T-helper 1 cell treated with Interleukin-12 subunit alpha and Interleukin-12 subunit beta and Interleukin-4 antibody, amounts not matched to agents 30 μg/mL and 1 μg/mL, for 36 hours (primary cell): ENCODE results near the gene GLP1R.
"Not testable (repeated sequence)": the region's sequence is repeated elsewhere in the genome, so short reads cannot be mapped to it uniquely, and the experiment has no call there.

Source experiments
- H3K27ac Mint-ChIP-seq: one replicate; pipeline ENCODE4 v1.8.0; 2021; ENCODE audit warnings: mild to moderate bottlenecking, mixed read lengths
- H3K27me3 Mint-ChIP-seq: one replicate; pipeline ENCODE4 v1.8.0; 2021; ENCODE audit warnings: low read depth, mixed read lengths
- H3K36me3 Mint-ChIP-seq: one replicate; pipeline ENCODE4 v1.8.0; 2021; ENCODE audit warnings: low read depth, mixed read lengths
- H3K4me1 Mint-ChIP-seq: one replicate; pipeline ENCODE4 v1.8.0; 2021; ENCODE audit warnings: low read depth, mixed read lengths
- H3K4me3 Mint-ChIP-seq: one replicate; pipeline ENCODE4 v1.8.0; 2021; ENCODE audit warnings: mild to moderate bottlenecking, moderate library complexity, mixed read lengths
- H3K9me3 Mint-ChIP-seq: one replicate; pipeline ENCODE4 v1.8.0; 2021; ENCODE audit warnings: mixed read lengths

Gene GLP1R

DNA sequence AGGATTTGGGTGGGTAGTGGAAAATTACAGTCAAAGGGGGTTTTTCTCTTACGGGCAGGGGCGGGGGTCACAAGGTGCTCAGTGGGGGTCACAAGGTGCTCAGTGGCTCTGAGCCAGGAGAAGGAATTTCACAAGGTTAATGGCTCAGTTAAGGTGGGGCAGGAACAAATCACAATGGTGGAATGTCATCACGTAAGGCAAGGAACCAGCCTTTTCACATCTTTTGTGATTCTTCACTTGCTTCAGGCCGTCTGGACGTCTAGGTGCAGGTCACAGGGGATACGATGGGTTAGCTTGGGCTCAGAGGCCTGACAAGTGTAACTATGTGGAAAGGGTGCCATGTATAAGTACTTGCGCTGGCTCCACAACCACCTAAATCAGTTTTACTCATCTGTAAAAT lies 87.6 kb downstream of the GLP1R start:
- not testable (repeated sequence) for H3K4me1 Mint-ChIP-seq, H3K36me3 Mint-ChIP-seq, H3K4me3 Mint-ChIP-seq, H3K27me3 Mint-ChIP-seq, H3K27ac Mint-ChIP-seq, H3K9me3 Mint-ChIP-seq

DNA sequence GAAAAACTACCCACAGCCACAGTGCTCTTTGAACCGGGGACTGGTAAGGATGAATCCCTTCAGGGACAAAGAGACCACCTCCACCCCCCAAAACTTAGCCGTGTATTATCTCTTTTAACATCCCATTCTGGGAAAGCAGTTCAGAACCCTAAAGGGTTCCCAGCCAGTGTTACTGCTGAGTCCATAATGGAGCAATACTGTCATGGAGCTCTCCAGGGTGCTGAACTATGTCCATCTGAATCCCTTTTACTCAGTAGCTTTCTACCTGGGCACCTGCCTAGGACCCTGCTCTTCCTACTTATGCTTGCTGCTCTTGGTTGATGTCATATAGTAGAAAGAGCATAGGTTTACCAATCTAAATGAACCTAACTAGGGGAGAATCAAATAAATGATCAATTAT lies 88.7 kb downstream of the GLP1R start:
- Mint-ChIP-seq H3K27ac (no peak overlapping the region), H3K27me3 (no peaks in the 10 kb centered on the region), H3K9me3 (no peaks in the 10 kb centered on the region), H3K4me1 (no peaks in the 10 kb centered on the region), H3K36me3 (no peaks in the 10 kb centered on the region), H3K4me3 (no peak overlapping the region)
